ENCODE measurements around the gene CAMTA1. TPM values are rescaled to one million over a fixed set of nuclear protein-coding genes. Genes with fewer than 3 reads are reported as not detected.

The CAMTA1 gene
- total and polyA plus RNA-seq, 4 donors, result 48.1 to 140 (median 52.3) TPM

DNA sequence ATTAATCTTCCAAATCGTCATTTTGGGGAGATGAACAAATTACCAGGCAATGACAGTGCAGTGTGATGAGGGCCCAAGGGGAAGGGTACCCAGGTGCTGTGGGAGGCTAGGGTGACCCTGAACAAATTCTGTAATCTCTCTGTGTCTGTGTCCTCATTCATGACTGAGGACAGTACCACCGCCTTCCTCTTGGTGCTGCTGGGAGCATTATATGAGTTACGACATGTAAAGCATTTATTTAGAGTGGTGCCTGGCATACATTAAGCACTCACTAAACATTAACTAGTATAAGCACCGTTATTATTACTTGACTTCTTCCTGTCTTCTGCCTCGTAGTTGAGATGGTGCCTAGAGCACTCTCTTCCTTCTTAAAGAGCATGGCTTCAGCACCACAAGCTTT is 517.6 kb downstream of the CAMTA1 start:
- DNase-seq (no peak), ATAC-seq (ENCODE audit: insufficient read depth, low FRiP score) (no peak)
- no peak overlapping the region for H3K4me3 ChIP-seq
- peaks cover 0 to 40% (median 10%) of the 10 kb centered on the region in 5 donors for H3K4me1 ChIP-seq (ENCODE audit: control insufficient read depth in 5 of 5, insufficient read depth in 5 of 5, low read length in 5 of 5)
- peaks cover 0 to 2% (median under 1%) of the 10 kb centered on the region in 4 donors for H3K9me3 ChIP-seq (ENCODE audit: control insufficient read depth in 4 of 4, insufficient read depth in 3 of 4, low read length in 3 of 4)
- 63 to 71% methylated on average over 5 of the region's 5 CpGs for WGBS, 2 donors
- H3K27me3 ChIP-seq (ENCODE audit: control insufficient read depth in 3 of 3, insufficient read depth in 3 of 3, low read length in 2 of 3), result no peaks in the 10 kb centered on the region
- TF ChIP-seq, protein P1, sequence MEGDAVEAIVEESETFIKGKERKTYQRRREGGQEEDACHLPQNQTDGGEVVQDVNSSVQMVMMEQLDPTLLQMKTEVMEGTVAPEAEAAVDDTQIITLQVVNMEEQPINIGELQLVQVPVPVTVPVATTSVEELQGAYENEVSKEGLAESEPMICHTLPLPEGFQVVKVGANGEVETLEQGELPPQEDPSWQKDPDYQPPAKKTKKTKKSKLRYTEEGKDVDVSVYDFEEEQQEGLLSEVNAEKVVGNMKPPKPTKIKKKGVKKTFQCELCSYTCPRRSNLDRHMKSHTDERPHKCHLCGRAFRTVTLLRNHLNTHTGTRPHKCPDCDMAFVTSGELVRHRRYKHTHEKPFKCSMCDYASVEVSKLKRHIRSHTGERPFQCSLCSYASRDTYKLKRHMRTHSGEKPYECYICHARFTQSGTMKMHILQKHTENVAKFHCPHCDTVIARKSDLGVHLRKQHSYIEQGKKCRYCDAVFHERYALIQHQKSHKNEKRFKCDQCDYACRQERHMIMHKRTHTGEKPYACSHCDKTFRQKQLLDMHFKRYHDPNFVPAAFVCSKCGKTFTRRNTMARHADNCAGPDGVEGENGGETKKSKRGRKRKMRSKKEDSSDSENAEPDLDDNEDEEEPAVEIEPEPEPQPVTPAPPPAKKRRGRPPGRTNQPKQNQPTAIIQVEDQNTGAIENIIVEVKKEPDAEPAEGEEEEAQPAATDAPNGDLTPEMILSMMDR (IDR thresholded peaks at IDR 0.05; ENCODE audit: control extremely low read depth, extremely low read depth), result no peak
- H3K9ac ChIP-seq (ENCODE audit: insufficient read depth in 1 of 2, low read length in 2 of 2), result no peak overlapping the region
- H3K27ac ChIP-seq (ENCODE audit: low read depth in 1 of 2, low read length in 1 of 2), result no peak overlapping the region
- no peaks in the 10 kb centered on the region for H3K36me3 ChIP-seq (ENCODE audit: control insufficient read depth in 4 of 4, insufficient read depth in 4 of 4, low read length in 4 of 4)

DNA sequence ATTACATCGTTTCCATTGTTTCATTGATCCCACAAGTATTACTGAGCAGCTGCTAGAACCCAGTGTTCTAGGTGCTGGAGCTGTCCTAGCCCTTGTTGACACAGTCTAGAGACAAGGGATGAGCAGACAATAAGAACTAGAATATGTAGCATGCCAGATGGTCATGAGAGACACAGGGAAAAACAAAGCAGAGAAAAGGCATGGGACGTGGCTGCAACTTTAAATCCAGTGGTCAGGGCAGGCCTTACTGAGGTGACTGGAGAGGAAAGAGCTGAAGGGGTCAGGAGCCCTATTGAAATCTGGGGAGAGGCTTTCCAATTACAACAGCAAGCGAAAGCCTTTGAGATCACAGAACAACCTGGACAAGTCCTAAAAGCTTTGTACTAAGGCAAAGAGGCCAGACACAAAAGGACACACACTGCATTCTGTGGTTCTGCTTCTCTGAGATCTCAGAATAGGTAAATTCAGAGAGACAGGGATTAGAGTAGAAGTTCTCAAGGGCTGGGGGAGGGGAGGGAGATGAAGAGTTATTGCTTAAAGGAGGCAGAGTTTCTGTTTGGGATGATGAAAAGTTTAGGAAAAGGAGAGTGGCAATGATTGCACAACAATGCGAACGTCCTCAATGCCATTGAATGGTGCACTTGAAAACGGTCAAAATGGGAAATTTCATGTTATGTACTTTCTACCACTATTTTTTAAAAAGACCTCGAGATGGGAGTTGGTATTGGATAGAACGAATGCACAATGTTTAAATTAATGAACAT is 518.5 kb downstream of the CAMTA1 start:
- Histone ChIP-seq H3K36me3 (ENCODE audit: control insufficient read depth in 4 of 4, insufficient read depth in 4 of 4, low read length in 4 of 4) (no peaks in the 10 kb centered on the region), H3K27me3 (ENCODE audit: control insufficient read depth in 3 of 3, insufficient read depth in 3 of 3, low read length in 2 of 3) (no peaks in the 10 kb centered on the region), H3K9me3 (ENCODE audit: control insufficient read depth in 4 of 4, insufficient read depth in 3 of 4, low read length in 3 of 4) (peaks cover 0 to 2% (median under 1%) of the 10 kb centered on the region in 4 donors), H3K4me3 (no peak overlapping the region), H3K9ac (ENCODE audit: insufficient read depth in 1 of 2, low read length in 2 of 2) (no peak overlapping the region), H3K27ac (ENCODE audit: low read depth in 1 of 2, low read length in 1 of 2) (no peak overlapping the region), H3K4me1 (ENCODE audit: control insufficient read depth in 5 of 5, insufficient read depth in 5 of 5, low read length in 5 of 5) (peaks cover 0 to 31% (median 10%) of the 10 kb centered on the region in 5 donors)
- WGBS, 2 donors, result 67 to 74% methylated on average over 8 of the region's 8 CpGs
- TF ChIP-seq, protein P1 (IDR thresholded peaks at IDR 0.05; ENCODE audit: control extremely low read depth, extremely low read depth), result no peak
- ATAC-seq (ENCODE audit: insufficient read depth, low FRiP score) (no peak), DNase-seq (no peak)

DNA sequence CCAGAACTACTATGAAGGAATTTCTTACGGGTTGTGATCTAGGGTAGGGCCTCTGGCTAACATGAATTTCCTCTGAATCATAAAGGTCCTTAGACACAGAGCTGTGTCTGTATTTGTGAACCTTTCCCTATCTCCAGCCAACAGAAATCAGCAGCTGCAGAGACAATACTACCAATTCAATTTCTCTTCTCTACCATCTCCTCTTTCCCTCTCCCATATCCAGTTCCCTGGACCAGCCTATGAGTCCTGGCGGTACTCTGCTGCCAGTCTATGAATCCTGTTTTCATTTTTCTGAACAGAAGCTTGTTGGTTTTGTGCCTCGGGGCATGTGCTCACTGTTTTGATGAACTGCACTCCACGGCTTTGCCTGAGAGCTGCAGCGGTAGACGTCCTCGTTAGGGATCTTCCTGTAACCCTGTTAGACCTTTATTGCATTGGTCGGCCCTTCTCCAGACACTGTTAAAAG is 527.9 kb downstream of the CAMTA1 start:
- Histone ChIP-seq H3K9me3 (ENCODE audit: control insufficient read depth in 4 of 4, insufficient read depth in 3 of 4, low read length in 3 of 4) (no peaks in the 10 kb centered on the region), H3K27me3 (ENCODE audit: control insufficient read depth in 3 of 3, insufficient read depth in 3 of 3, low read length in 2 of 3) (no peaks in the 10 kb centered on the region), H3K4me3 (no peak overlapping the region), H3K27ac (ENCODE audit: low read depth in 1 of 2, low read length in 1 of 2) (no peak overlapping the region), H3K9ac (ENCODE audit: insufficient read depth in 1 of 2, low read length in 2 of 2) (no peak overlapping the region), H3K4me1 (ENCODE audit: control insufficient read depth in 5 of 5, insufficient read depth in 5 of 5, low read length in 5 of 5) (no peaks in the 10 kb centered on the region), H3K36me3 (ENCODE audit: control insufficient read depth in 4 of 4, insufficient read depth in 4 of 4, low read length in 4 of 4) (no peaks in the 10 kb centered on the region)
- ATAC-seq (ENCODE audit: insufficient read depth, low FRiP score), result no peak
- DNase-seq, result no peak
- WGBS, 2 donors, result 66 to 72% methylated on average over 8 of the region's 8 CpGs
- TF ChIP-seq, protein P1 (IDR thresholded peaks at IDR 0.05; ENCODE audit: control extremely low read depth, extremely low read depth), result no peak

Data from lung (tissue), 12 donors.